ENCODE results near the gene ZNF593OS.

Gene ZNF593OS

GRCh38 chr1:26138974-26139558, 32.6 kb downstream of the ZNF593OS start:
- H3K9me3 ChIP-seq (ENCODE audit: insufficient read depth, low read depth, low read length), result no peaks in the 10 kb centered on the region
- no peak overlapping the region for H4K8ac ChIP-seq (ENCODE audit: low read depth, low read length)
- H2AFZ ChIP-seq (ENCODE audit: insufficient read depth, low read length, poor library complexity), result no peak overlapping the region
- H3K4me2 ChIP-seq (ENCODE audit: low read length), result no peak overlapping the region
- H2BK5ac ChIP-seq (ENCODE audit: low read depth, low read length, poor library complexity), result no peak overlapping the region
- H2BK12ac ChIP-seq (ENCODE audit: low read length), result no peak overlapping the region
- no peak overlapping the region for H3K4me3 ChIP-seq (ENCODE audit: low read depth, low read length)
- no peak overlapping the region for H3K4ac ChIP-seq (ENCODE audit: low read depth, low read length)
- H4K91ac ChIP-seq (ENCODE audit: low read depth, low read length), result no peak overlapping the region
- no peak overlapping the region for H3K18ac ChIP-seq (ENCODE audit: low read length)
- no peak for DNase-seq
- no peaks in the 10 kb centered on the region for H3K27me3 ChIP-seq (ENCODE audit: insufficient read depth, low read length)
- no peak overlapping the region for H3K23ac ChIP-seq (ENCODE audit: low read length)
- H3K27ac ChIP-seq (ENCODE audit: low read depth, low read length), result no peak overlapping the region
- H4K12ac ChIP-seq (ENCODE audit: low read depth, low read length), result no peak overlapping the region
- H3K79me1 ChIP-seq (ENCODE audit: low read length), result no peaks in the 10 kb centered on the region
- H2AK5ac ChIP-seq (ENCODE audit: low read length), result no peak overlapping the region
- no peak overlapping the region for H3K14ac ChIP-seq (ENCODE audit: low read length)
- no peaks in the 10 kb centered on the region for H3K4me1 ChIP-seq (ENCODE audit: control insufficient read depth in 1 of 2, insufficient read depth in 2 of 2, low read length in 2 of 2)
- no peaks in the 10 kb centered on the region for H3K36me3 ChIP-seq (ENCODE audit: control insufficient read depth in 1 of 2, insufficient read depth in 2 of 2, low read length in 2 of 2)
- no peak overlapping the region for H2BK120ac ChIP-seq (ENCODE audit: insufficient read depth, low read length, poor library complexity)
- H3K79me2 ChIP-seq (ENCODE audit: control insufficient read depth, insufficient read depth, low read length, poor library complexity), result no peaks in the 10 kb centered on the region
- no CpG with 5 or more reads among the region's 3 CpGs for WGBS (ENCODE audit: extremely low coverage, insufficient coverage, insufficient read length)
- no peak overlapping the region for H3K9ac ChIP-seq (ENCODE audit: low read length)

GRCh38 chr1:26134466-26134865, 37.2 kb downstream of the ZNF593OS start:
- H2AK5ac ChIP-seq (ENCODE audit: low read length), result no peak overlapping the region
- no peak overlapping the region for H2BK12ac ChIP-seq (ENCODE audit: low read length)
- H2BK120ac ChIP-seq (ENCODE audit: insufficient read depth, low read length, poor library complexity), result no peak overlapping the region
- H3K18ac ChIP-seq (ENCODE audit: low read length), result no peak overlapping the region
- H3K9me3 ChIP-seq (ENCODE audit: insufficient read depth, low read depth, low read length), result no peaks in the 10 kb centered on the region
- no CpG with 5 or more reads among the region's 3 CpGs for WGBS (ENCODE audit: extremely low coverage, insufficient coverage, insufficient read length)
- no peak for DNase-seq
- no peaks in the 10 kb centered on the region for H3K79me2 ChIP-seq (ENCODE audit: control insufficient read depth, insufficient read depth, low read length, poor library complexity)
- H4K8ac ChIP-seq (ENCODE audit: low read depth, low read length), result no peak overlapping the region
- H3K9ac ChIP-seq (ENCODE audit: low read length), result no peak overlapping the region
- H3K4me3 ChIP-seq (ENCODE audit: low read depth, low read length), result no peak overlapping the region
- no peak overlapping the region for H3K14ac ChIP-seq (ENCODE audit: low read length)
- no peak overlapping the region for H4K12ac ChIP-seq (ENCODE audit: low read depth, low read length)
- H3K4me1 ChIP-seq (ENCODE audit: control insufficient read depth in 1 of 2, insufficient read depth in 2 of 2, low read length in 2 of 2), result no peaks in the 10 kb centered on the region
- no peaks in the 10 kb centered on the region for H3K27me3 ChIP-seq (ENCODE audit: insufficient read depth, low read length)
- H3K23ac ChIP-seq (ENCODE audit: low read length), result no peak overlapping the region
- H3K36me3 ChIP-seq (ENCODE audit: control insufficient read depth in 1 of 2, insufficient read depth in 2 of 2, low read length in 2 of 2), result no peaks in the 10 kb centered on the region
- H3K27ac ChIP-seq (ENCODE audit: low read depth, low read length), result no peak overlapping the region
- no peak overlapping the region for H4K91ac ChIP-seq (ENCODE audit: low read depth, low read length)
- no peak overlapping the region for H3K4ac ChIP-seq (ENCODE audit: low read depth, low read length)
- H2BK5ac ChIP-seq (ENCODE audit: low read depth, low read length, poor library complexity), result no peak overlapping the region
- H3K79me1 ChIP-seq (ENCODE audit: low read length), result no peaks in the 10 kb centered on the region
- H2AFZ ChIP-seq (ENCODE audit: insufficient read depth, low read length, poor library complexity), result no peak overlapping the region
- H3K4me2 ChIP-seq (ENCODE audit: low read length), result no peak overlapping the region

DNA sequence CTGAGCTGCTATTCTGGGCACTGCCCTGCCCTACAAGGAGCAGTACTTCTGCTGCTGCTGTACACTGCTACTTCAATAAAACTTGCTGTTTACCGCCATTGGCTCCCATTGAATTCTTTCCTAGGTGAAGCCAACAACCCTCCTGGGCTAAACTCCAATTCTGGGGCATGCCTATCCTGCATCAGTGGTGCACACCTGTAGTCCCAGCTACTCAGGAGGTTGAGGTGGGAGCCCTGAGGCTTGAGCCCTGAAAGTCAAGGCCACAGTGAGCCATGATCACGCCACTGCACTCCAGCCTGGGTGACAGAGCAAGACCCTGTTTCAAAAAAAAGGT, 38.8 kb downstream of the ZNF593OS start:
- Histone ChIP-seq H4K8ac (ENCODE audit: low read depth, low read length) (no peak overlapping the region), H3K18ac (ENCODE audit: low read length) (no peak overlapping the region), H3K4ac (ENCODE audit: low read depth, low read length) (no peak overlapping the region), H3K4me3 (ENCODE audit: low read depth, low read length) (no peak overlapping the region), H3K9me3 (ENCODE audit: insufficient read depth, low read depth, low read length) (no peaks in the 10 kb centered on the region), H2BK12ac (ENCODE audit: low read length) (no peak overlapping the region), H2AK5ac (ENCODE audit: low read length) (peak overlapping the region; percentile 52), H3K36me3 (ENCODE audit: control insufficient read depth in 1 of 2, insufficient read depth in 2 of 2, low read length in 2 of 2) (no peaks in the 10 kb centered on the region), H3K27ac (ENCODE audit: low read depth, low read length) (no peak overlapping the region), H4K91ac (ENCODE audit: low read depth, low read length) (no peak overlapping the region), H4K12ac (ENCODE audit: low read depth, low read length) (no peak overlapping the region), H3K9ac (ENCODE audit: low read length) (no peak overlapping the region), H3K4me1 (ENCODE audit: control insufficient read depth in 1 of 2, insufficient read depth in 2 of 2, low read length in 2 of 2) (no peaks in the 10 kb centered on the region), H3K14ac (ENCODE audit: low read length) (no peak overlapping the region), H3K27me3 (ENCODE audit: insufficient read depth, low read length) (no peaks in the 10 kb centered on the region), H3K23ac (ENCODE audit: low read length) (no peak overlapping the region), H3K79me2 (ENCODE audit: control insufficient read depth, insufficient read depth, low read length, poor library complexity) (no peaks in the 10 kb centered on the region), H3K4me2 (ENCODE audit: low read length) (no peak overlapping the region), H2BK120ac (ENCODE audit: insufficient read depth, low read length, poor library complexity) (no peak overlapping the region), H2AFZ (ENCODE audit: insufficient read depth, low read length, poor library complexity) (no peak overlapping the region), H2BK5ac (ENCODE audit: low read depth, low read length, poor library complexity) (no peak overlapping the region), H3K79me1 (ENCODE audit: low read length) (no peaks in the 10 kb centered on the region)
- no CpG with 5 or more reads among the region's 2 CpGs for WGBS (ENCODE audit: extremely low coverage, insufficient coverage, insufficient read length)
- DNase-seq, result no peak

GRCh38 chr1:26132128-26132833, 39.4 kb downstream of the ZNF593OS start:
- no peak overlapping the region for H3K18ac ChIP-seq (ENCODE audit: low read length)
- no peaks in the 10 kb centered on the region for H3K79me2 ChIP-seq (ENCODE audit: control insufficient read depth, insufficient read depth, low read length, poor library complexity)
- no peaks in the 10 kb centered on the region for H3K36me3 ChIP-seq (ENCODE audit: control insufficient read depth in 1 of 2, insufficient read depth in 2 of 2, low read length in 2 of 2)
- no CpG with 5 or more reads among the region's 5 CpGs for WGBS (ENCODE audit: extremely low coverage, insufficient coverage, insufficient read length)
- H4K12ac ChIP-seq (ENCODE audit: low read depth, low read length), result no peak overlapping the region
- no peak overlapping the region for H4K91ac ChIP-seq (ENCODE audit: low read depth, low read length)
- no peak overlapping the region for H2AK5ac ChIP-seq (ENCODE audit: low read length)
- H3K4ac ChIP-seq (ENCODE audit: low read depth, low read length), result no peak overlapping the region
- no peak overlapping the region for H2BK5ac ChIP-seq (ENCODE audit: low read depth, low read length, poor library complexity)
- H4K8ac ChIP-seq (ENCODE audit: low read depth, low read length), result no peak overlapping the region
- no peak overlapping the region for H3K9ac ChIP-seq (ENCODE audit: low read length)
- H2BK120ac ChIP-seq (ENCODE audit: insufficient read depth, low read length, poor library complexity), result no peak overlapping the region
- H3K4me3 ChIP-seq (ENCODE audit: low read depth, low read length), result no peak overlapping the region
- no peaks in the 10 kb centered on the region for H3K9me3 ChIP-seq (ENCODE audit: insufficient read depth, low read depth, low read length)
- no peak overlapping the region for H3K23ac ChIP-seq (ENCODE audit: low read length)
- no peaks in the 10 kb centered on the region for H3K27me3 ChIP-seq (ENCODE audit: insufficient read depth, low read length)
- H3K27ac ChIP-seq (ENCODE audit: low read depth, low read length), result no peak overlapping the region
- H3K14ac ChIP-seq (ENCODE audit: low read length), result no peak overlapping the region
- H2AFZ ChIP-seq (ENCODE audit: insufficient read depth, low read length, poor library complexity), result no peak overlapping the region
- peak in 1 of 2 donors; percentile 23 for DNase-seq
- H3K4me2 ChIP-seq (ENCODE audit: low read length), result no peak overlapping the region
- no peak overlapping the region for H2BK12ac ChIP-seq (ENCODE audit: low read length)
- H3K79me1 ChIP-seq (ENCODE audit: low read length), result no peaks in the 10 kb centered on the region
- no peaks in the 10 kb centered on the region for H3K4me1 ChIP-seq (ENCODE audit: control insufficient read depth in 1 of 2, insufficient read depth in 2 of 2, low read length in 2 of 2)

All from trophoblast cell (in vitro differentiated cells and primary cell).